ENCODE data around the gene WSB1. TPM values are rescaled to one million over a fixed set of nuclear protein-coding genes. Genes with fewer than 3 reads are reported as not detected.

Gene WSB1
- polyA plus RNA-seq, 1 of the 3 experiments (the other 2 are of a cell fraction): 261 TPM

DNA sequence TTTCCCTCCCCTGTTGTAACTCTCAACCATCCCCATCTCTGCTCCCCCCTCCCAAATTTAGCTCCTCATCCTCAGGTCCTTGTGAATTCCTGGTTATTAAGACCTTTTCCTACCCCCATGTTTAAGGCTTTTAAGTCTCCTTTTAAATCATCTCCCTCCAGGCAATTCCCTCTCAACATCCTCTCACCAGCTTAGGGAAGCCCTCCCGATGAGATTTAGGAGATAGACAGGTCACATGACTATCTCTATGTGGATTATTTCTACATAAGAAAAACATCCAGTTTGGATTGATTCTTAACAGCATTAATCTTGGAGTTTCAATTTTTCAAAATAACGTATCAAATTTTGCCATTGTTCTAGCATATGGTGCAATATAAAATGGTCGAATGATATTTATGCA, 12.5 kb upstream of the WSB1 start:
- no peak overlapping the region for H3K4me2 ChIP-seq
- H3K4me3 ChIP-seq (ENCODE audit: low read depth in 2 of 2, low read length in 1 of 2): no peak overlapping the region
- no peaks in the 10 kb centered on the region for H3K36me3 ChIP-seq (replicated peaks in 1 of 2; ENCODE audit: control insufficient read depth in 1 of 2, insufficient read depth in 2 of 2, low read length in 1 of 2)
- no peak overlapping the region for H2AFZ ChIP-seq (ENCODE audit: low read depth)
- no peaks in the 10 kb centered on the region for H3K27me3 ChIP-seq (ENCODE audit: insufficient read depth)
- no peak for DNase-seq
- H3K79me2 ChIP-seq (ENCODE audit: insufficient read depth): no peaks in the 10 kb centered on the region
- POLR2A ChIA-PET: interaction anchor here (1.0 kb wide), 1 partner anchor 9 kb away, joined by 3 read pairs; no protein-coding TSS in a partner anchor
- CTCF ChIA-PET: interaction anchor here (1.1 kb wide), 1 partner anchor 293 kb away, joined by 3 read pairs; no protein-coding TSS in a partner anchor
- no peaks in the 10 kb centered on the region for H3K9me3 ChIP-seq
- no peaks in the 10 kb centered on the region for H3K4me1 ChIP-seq (ENCODE audit: control insufficient read depth in 1 of 2, insufficient read depth in 2 of 2, low read depth in 1 of 2, low read length in 1 of 2)
- no peak overlapping the region for H3K27ac ChIP-seq (ENCODE audit: low read depth in 2 of 2, low read length in 1 of 2)
- H4K20me1 ChIP-seq (ENCODE audit: insufficient read depth): no peaks in the 10 kb centered on the region
- H3F3A ChIP-seq (replicated peaks; ENCODE audit: insufficient read depth): no peaks in the 10 kb centered on the region
- WGBS (ENCODE audit: low lambda C conversion rate): 78% methylated on average over 3 of the region's 3 CpGs
- H3K9me2 ChIP-seq: no peaks in the 10 kb centered on the region
- TF ChIP-seq, protein P1, sequence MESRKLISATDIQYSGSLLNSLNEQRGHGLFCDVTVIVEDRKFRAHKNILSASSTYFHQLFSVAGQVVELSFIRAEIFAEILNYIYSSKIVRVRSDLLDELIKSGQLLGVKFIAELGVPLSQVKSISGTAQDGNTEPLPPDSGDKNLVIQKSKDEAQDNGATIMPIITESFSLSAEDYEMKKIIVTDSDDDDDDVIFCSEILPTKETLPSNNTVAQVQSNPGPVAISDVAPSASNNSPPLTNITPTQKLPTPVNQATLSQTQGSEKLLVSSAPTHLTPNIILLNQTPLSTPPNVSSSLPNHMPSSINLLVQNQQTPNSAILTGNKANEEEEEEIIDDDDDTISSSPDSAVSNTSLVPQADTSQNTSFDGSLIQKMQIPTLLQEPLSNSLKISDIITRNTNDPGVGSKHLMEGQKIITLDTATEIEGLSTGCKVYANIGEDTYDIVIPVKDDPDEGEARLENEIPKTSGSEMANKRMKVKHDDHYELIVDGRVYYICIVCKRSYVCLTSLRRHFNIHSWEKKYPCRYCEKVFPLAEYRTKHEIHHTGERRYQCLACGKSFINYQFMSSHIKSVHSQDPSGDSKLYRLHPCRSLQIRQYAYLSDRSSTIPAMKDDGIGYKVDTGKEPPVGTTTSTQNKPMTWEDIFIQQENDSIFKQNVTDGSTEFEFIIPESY (IDR thresholded peaks at IDR 0.05; ENCODE audit: borderline replicate concordance, low read depth): no peak
- TF ChIP-seq GATA2 (CRISPR knock-in tag; IDR thresholded peaks at IDR 0.05) (no peak), NRF1 (IDR thresholded peaks at IDR 0.05; ENCODE audit: low read depth, low read length) (no peak), USF1 (IDR thresholded peaks at IDR 0.05; ENCODE audit: borderline replicate concordance, low read depth) (no peak), EZH2phosphoT487 (IDR thresholded peaks at IDR 0.05; ENCODE audit: borderline replicate concordance, low read depth) (no peak), FOXJ3 (CRISPR knock-in tag; IDR thresholded peaks at IDR 0.05) (no peak), CHD2 (IDR thresholded peaks at IDR 0.05; ENCODE audit: low read length, partially characterized antibody) (no peak), NFIC (IDR thresholded peaks at IDR 0.05; ENCODE audit: borderline replicate concordance) (no peak), EP300 (IDR thresholded peaks at IDR 0.05; ENCODE audit: borderline replicate concordance in 1 of 2, low read depth in 1 of 2, low read length in 1 of 2) (no peak), FOSL2 (IDR thresholded peaks at IDR 0.05; ENCODE audit: borderline replicate concordance, low read depth) (no peak), TCF12 (IDR thresholded peaks at IDR 0.05) (no peak), GABPA (IDR thresholded peaks at IDR 0.05; ENCODE audit: low read depth) (no peak), ELF1 (IDR thresholded peaks at IDR 0.05) (no peak), YY1 (IDR thresholded peaks at IDR 0.05; ENCODE audit: low read depth) (no peak)
- TF ChIP-seq, protein P2, sequence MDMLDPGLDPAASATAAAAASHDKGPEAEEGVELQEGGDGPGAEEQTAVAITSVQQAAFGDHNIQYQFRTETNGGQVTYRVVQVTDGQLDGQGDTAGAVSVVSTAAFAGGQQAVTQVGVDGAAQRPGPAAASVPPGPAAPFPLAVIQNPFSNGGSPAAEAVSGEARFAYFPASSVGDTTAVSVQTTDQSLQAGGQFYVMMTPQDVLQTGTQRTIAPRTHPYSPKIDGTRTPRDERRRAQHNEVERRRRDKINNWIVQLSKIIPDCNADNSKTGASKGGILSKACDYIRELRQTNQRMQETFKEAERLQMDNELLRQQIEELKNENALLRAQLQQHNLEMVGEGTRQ (IDR thresholded peaks at IDR 0.05; ENCODE audit: borderline replicate concordance, low read depth, low read length): no peak
- TF ChIP-seq, protein P3, sequence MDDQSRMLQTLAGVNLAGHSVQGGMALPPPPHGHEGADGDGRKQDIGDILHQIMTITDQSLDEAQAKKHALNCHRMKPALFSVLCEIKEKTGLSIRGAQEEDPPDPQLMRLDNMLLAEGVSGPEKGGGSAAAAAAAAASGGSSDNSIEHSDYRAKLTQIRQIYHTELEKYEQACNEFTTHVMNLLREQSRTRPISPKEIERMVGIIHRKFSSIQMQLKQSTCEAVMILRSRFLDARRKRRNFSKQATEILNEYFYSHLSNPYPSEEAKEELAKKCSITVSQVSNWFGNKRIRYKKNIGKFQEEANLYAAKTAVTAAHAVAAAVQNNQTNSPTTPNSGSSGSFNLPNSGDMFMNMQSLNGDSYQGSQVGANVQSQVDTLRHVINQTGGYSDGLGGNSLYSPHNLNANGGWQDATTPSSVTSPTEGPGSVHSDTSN (IDR thresholded peaks at IDR 0.05): no peak
- no peak overlapping the region for H3K9ac ChIP-seq
